ENCODE measurements around the gene CELA3B.
"Not testable (repeated sequence)": the region's sequence is repeated elsewhere in the genome, so short reads cannot be mapped to it uniquely, and the experiment has no call there.

DNA sequence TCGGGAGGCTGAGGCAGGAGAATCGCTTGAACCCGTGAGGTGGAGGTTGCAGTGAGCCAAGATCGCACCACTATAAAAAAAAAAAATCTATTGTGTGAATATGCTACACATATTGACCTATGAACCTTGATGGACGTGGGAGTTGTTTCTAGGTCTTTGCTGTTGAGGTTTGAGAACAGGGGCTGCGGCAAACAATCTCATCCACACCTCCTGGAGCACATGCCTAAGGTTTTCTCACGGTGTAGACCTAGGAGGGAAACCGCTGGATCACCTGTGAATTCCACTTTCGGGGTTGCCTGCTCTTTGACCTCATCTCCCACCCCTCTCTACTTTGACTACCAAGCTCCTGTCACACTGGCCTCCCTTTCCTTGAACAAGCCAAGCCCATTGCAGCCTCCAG lies 1.5 kb upstream of the CELA3B start:
- not testable (repeated sequence) for TF ChIP-seq POLR2A (IDR thresholded peaks at IDR 0.05)
- TF ChIP-seq, protein P1, sequence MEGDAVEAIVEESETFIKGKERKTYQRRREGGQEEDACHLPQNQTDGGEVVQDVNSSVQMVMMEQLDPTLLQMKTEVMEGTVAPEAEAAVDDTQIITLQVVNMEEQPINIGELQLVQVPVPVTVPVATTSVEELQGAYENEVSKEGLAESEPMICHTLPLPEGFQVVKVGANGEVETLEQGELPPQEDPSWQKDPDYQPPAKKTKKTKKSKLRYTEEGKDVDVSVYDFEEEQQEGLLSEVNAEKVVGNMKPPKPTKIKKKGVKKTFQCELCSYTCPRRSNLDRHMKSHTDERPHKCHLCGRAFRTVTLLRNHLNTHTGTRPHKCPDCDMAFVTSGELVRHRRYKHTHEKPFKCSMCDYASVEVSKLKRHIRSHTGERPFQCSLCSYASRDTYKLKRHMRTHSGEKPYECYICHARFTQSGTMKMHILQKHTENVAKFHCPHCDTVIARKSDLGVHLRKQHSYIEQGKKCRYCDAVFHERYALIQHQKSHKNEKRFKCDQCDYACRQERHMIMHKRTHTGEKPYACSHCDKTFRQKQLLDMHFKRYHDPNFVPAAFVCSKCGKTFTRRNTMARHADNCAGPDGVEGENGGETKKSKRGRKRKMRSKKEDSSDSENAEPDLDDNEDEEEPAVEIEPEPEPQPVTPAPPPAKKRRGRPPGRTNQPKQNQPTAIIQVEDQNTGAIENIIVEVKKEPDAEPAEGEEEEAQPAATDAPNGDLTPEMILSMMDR (IDR thresholded peaks at IDR 0.05): not testable (repeated sequence)

Measured in body of pancreas (tissue), 4 donors.